DND-41 (cell line): ENCODE measurements around the gene PPIL6.
A peak's percentile ranks its signal among the peaks of the same experiment; 100 is the strongest.

Experiments used
- ATAC-seq: fragments of 200-7000 bp; cut with Tn5 transposase; 3 replicates; pipeline ENCODE4 v1.9.1; 2021; ENCODE audit warnings: low read depth; ENCODE audit not compliant: insufficient read depth
- DNase-seq: peaks from one replicate; pipeline ENCODE4 v3.0.0-alpha.2; 2020
- H2AFZ ChIP-seq: 2 replicates; pipeline ENCODE4 v1.6.0; 2012; ENCODE audit warnings: low read depth, low read length
- H3K27ac ChIP-seq: 2 replicates; pipeline ENCODE4 v1.5.1; 2012; ENCODE audit warnings: low read length, inconsistent platforms
- H3K27me3 ChIP-seq: fragments of 200-600 bp; sonication (generic); 2 replicates; pipeline ENCODE4 v1.6.0; 2012; ENCODE audit warnings: low read length, mild to moderate bottlenecking, inconsistent platforms; ENCODE audit not compliant: insufficient read depth, poor library complexity
- H3K36me3 ChIP-seq: 2 replicates; pipeline ENCODE4 v1.5.1; 2012; ENCODE audit warnings: low read length, inconsistent platforms; ENCODE audit not compliant: insufficient read depth
- H3K4me1 ChIP-seq: 2 replicates; pipeline ENCODE4 v1.5.1; 2012; ENCODE audit warnings: mild to moderate bottlenecking, low read length; ENCODE audit not compliant: insufficient read depth
- H3K4me2 ChIP-seq: 2 replicates; pipeline ENCODE4 v1.6.0; 2012; ENCODE audit warnings: mild to moderate bottlenecking, moderate library complexity, low read length, inconsistent platforms; ENCODE audit not compliant: insufficient read depth
- H3K4me3 ChIP-seq, 2 experiments: fragments of 200-600 bp in 1 of 2; shearing (Covaris generic) in 1 of 2; 2 replicates each; pipeline ENCODE4 v1.5.1; 2012 to 2016; ENCODE audit warnings: inconsistent platforms in 2 of 2, low read length in 2 of 2, mild to moderate bottlenecking in 2 of 2, low read depth in 1 of 2, moderate library complexity in 1 of 2
- H3K79me2 ChIP-seq: 2 replicates; pipeline ENCODE4 v1.6.0; 2012; ENCODE audit warnings: low read length, inconsistent platforms; ENCODE audit not compliant: insufficient read depth
- H3K9ac ChIP-seq: 2 replicates; pipeline ENCODE4 v1.6.0; 2012; ENCODE audit warnings: low read depth, mild to moderate bottlenecking, inconsistent platforms, low read length, moderate library complexity
- H3K9me3 ChIP-seq: 2 replicates; pipeline ENCODE4 v1.5.1; 2012; ENCODE audit warnings: low read length, moderate library complexity, mild to moderate bottlenecking, inconsistent platforms; ENCODE audit not compliant: insufficient read depth, severe bottlenecking
- H4K20me1 ChIP-seq: 2 replicates; pipeline ENCODE4 v1.6.0; 2012; ENCODE audit warnings: low read length; ENCODE audit not compliant: insufficient read depth
- CTCF ChIP-seq: IDR thresholded peaks from 2 replicates; pipeline ENCODE4 v1.5.1; 2012; ENCODE audit warnings: borderline replicate concordance, low read length, moderate library complexity, mild to moderate bottlenecking; ENCODE audit not compliant: poor library complexity, severe bottlenecking; ENCODE audit errors: extremely low read depth
- EZH2 ChIP-seq: IDR thresholded peaks from 3 replicates; pipeline ENCODE4 v1.6.1; 2012; ENCODE audit warnings: borderline replicate concordance, low read depth, mild to moderate bottlenecking, moderate library complexity, low read length, inconsistent platforms; ENCODE audit not compliant: severe bottlenecking

PPIL6 gene

DNA sequence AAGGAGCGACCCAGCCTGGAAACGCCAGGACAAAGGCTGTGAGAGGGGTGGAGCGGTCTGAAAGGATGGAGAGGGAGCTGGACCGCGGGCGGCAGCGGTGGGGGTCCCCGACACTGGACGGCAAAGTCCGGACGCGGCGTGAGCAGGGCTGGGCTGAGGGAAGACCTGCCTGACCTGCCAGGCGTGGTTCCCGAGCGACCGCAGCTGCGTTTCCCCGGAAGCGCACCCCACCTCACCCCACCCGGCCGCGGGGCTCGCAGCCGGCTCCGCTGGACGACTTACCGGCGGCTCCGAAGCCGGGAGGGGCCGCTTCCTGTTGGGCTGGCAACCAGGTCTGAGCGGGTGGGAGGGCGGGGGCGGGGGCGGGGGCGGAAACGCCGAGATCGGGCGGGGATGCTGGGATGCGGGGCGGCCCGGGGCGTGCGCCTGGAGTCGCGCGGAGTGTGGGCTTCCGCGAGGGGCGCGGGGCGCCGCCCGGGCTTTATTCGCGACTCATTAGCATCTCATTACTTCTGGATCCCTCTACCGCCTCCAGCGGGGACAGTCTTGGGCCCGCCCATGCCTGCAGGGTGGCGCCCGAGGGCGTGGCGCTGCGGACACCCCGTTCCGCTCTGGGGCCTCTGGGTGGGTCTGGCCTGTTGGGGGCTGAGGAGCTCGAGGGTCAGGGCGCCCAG lies 15.1 kb upstream of the PPIL6 start, which contains the start of gene MICAL1:
TSS of gene MICAL1 (minus strand) at position 336 of the 674 bp plus-strand sequence. CDS start 1,576 bp downstream, outside the sequence.
- DNase-seq: peak; percentile 83
- Histone ChIP-seq H3K27ac (peak within 1 kb of the TSS; percentile 90), H3K36me3 (peaks cover 34% of the 10 kb centered on the region), H3K4me1 (peaks cover 29% of the 10 kb centered on the region), H3K9ac (peak within 1 kb of the TSS; percentile 92), H3K27me3 (no peaks in the 10 kb centered on the region), H3K9me3 (no peaks in the 10 kb centered on the region), H4K20me1 (peaks cover 13% of the 10 kb centered on the region; the same call in 1 of the 2 replicates), H2AFZ (peak within 1 kb of the TSS; percentile 84), H3K4me2 (peak within 1 kb of the TSS; percentile 94), H3K79me2 (0 out of 2 replicates have a peak, but pooled peaks cover 2% of the 10 kb centered on the region), H3K4me3 (peak within 1 kb of the TSS; percentile 68 to 97)
- peak; percentile 50 for TF ChIP-seq CTCF
- no peak for TF ChIP-seq EZH2
- peak; percentile 62 for ATAC-seq

DNA sequence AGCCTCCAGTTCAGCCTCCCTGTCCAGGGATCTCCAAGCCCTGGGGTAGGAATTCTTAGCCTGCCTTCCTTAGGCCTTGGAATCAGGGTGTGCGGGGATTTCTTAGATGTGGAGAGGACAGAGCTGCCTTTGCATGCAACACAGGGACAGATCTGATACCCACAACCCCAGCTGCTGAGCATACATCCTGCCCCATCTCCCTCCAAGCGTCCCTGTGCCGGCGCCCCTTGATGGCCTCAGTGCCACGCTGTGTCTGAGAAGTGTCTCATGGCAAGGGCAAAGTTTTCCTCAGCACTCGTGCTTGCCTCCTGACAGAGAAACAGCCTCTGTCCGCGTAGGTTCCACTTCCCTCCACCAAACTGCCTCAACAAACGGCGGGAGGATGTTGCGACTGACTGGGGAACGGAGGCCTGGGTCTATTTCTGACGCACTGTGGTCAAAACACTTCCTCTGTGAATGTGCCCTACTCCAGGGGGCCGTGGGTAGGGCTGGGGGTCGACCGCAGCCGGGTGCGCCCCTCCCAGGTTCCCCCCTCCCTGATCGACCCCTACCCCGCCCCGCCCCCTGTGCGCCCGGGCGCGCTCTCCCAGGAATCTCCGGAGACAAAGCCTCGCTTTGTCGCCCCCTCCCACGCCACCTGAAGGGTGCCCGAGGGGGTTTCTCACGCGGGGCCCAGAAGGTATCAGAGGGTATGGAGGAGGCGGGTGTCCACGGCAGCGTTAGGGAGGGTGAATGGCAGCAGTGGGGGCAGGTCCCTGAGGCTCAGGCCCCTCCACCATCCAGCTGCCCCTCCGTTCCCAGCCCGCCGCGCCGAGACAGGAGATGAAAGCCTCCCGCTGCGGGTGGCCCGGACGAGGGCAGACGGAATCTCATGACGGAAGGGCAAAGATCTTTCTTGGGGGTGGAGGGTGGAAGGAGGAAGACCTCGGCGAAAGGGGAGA lies 14.3 kb upstream of the PPIL6 start:
- Histone ChIP-seq H3K79me2 (0 out of 2 replicates have a peak, but pooled peaks cover 2% of the 10 kb centered on the region), H3K4me1 (peaks cover 37% of the 10 kb centered on the region), H3K4me3 (peak overlapping the region; percentile 68 to 97), H3K27ac (peak overlapping the region; percentile 90), H3K9me3 (no peaks in the 10 kb centered on the region), H3K36me3 (peaks cover 39% of the 10 kb centered on the region), H3K9ac (peak overlapping the region; percentile 92), H3K27me3 (no peaks in the 10 kb centered on the region), H2AFZ (peak overlapping the region; percentile 84), H3K4me2 (peak overlapping the region; percentile 94), H4K20me1 (peaks cover 13% of the 10 kb centered on the region)
- TF ChIP-seq EZH2 (no peak), CTCF (peak; percentile 18)
- ATAC-seq: peak; percentile 79
- peak; percentile 91 for DNase-seq

- H3K9me3 ChIP-seq: no peaks in the 10 kb centered on the region
- ATAC-seq (no peak; the same call in 2 of the 3 replicates), DNase-seq (peak; percentile 34)
- peak overlapping the region; percentile 84 for H2AFZ ChIP-seq
- H3K4me1 ChIP-seq: peaks cover 39% of the 10 kb centered on the region
- H3K27ac ChIP-seq: peak overlapping the region; percentile 90
- H4K20me1 ChIP-seq: peaks cover 13% of the 10 kb centered on the region
- TF ChIP-seq CTCF (no peak), EZH2 (no peak)
- no peaks in the 10 kb centered on the region for H3K27me3 ChIP-seq
- peaks cover 34% of the 10 kb centered on the region for H3K36me3 ChIP-seq
- 0 out of 2 replicates have a peak, but pooled peaks cover 2% of the 10 kb centered on the region for H3K79me2 ChIP-seq
- peak overlapping the region; percentile 68 to 97; a peak in 3 of 4 replicates for H3K4me3 ChIP-seq
- H3K9ac ChIP-seq: peak overlapping the region; percentile 92
- peak overlapping the region; percentile 94 for H3K4me2 ChIP-seq
Measured at GRCh38 chr6:109453594-109454495, 13.4 kb upstream of the PPIL6 start.
